AML-193 (cell line): ENCODE measurements around the gene SEZ6L2.
"Not testable (repeated sequence)": the region's sequence is repeated elsewhere in the genome, so short reads cannot be mapped to it uniquely, and the experiment has no call there.

Experiments used
- DNase-seq, 2 experiments: peaks; one replicate each; lab custom pipeline; 2025; lab: John Stamatoyannopoulos, UW

SEZ6L2 gene

GRCh38 chr16:29891525-29892457 lies 7.6 kb downstream of the SEZ6L2 start:
- peak in 1 of 2 experiments; percentile 21 for DNase-seq

- not testable (repeated sequence) for DNase-seq
Measured at GRCh38 chr16:29889372-29889771, 10.0 kb downstream of the SEZ6L2 start.

- DNase-seq: no peak
Measured at GRCh38 chr16:29883987-29884386, 15.4 kb downstream of the SEZ6L2 start.

GRCh38 chr16:29881050-29881449 lies 18.3 kb downstream of the SEZ6L2 start:
- no peak for DNase-seq

GRCh38 chr16:29878172-29878571 lies 21.2 kb downstream of the SEZ6L2 start:
- no peak for DNase-seq

- no peak for DNase-seq
Measured at GRCh38 chr16:29877266-29877961, 21.9 kb downstream of the SEZ6L2 start.

GRCh38 chr16:29876594-29877249 lies 22.6 kb downstream of the SEZ6L2 start:
- DNase-seq: no peak

- no peak for DNase-seq
Measured at GRCh38 chr16:29876217-29876593, 23.1 kb downstream of the SEZ6L2 start.

GRCh38 chr16:29875206-29875605 lies 24.1 kb downstream of the SEZ6L2 start:
- no peak for DNase-seq

GRCh38 chr16:29873319-29873718 lies 26.0 kb downstream of the SEZ6L2 start:
- no peak for DNase-seq

- DNase-seq: no peak
Measured at GRCh38 chr16:29871822-29872546, 27.4 kb downstream of the SEZ6L2 start.

- not testable (repeated sequence) for DNase-seq
Measured at GRCh38 chr16:29869067-29869466, 30.3 kb downstream of the SEZ6L2 start.

GRCh38 chr16:29868396-29869009 lies 30.8 kb downstream of the SEZ6L2 start:
- no peak for DNase-seq

- DNase-seq: no peak
Measured at GRCh38 chr16:29864205-29864604, 35.1 kb downstream of the SEZ6L2 start.

GRCh38 chr16:29863669-29863984 lies 35.7 kb downstream of the SEZ6L2 start:
- no peak for DNase-seq

- peak; percentile 90 to 93 for DNase-seq
Measured at GRCh38 chr16:29862884-29863668, 36.3 kb downstream of the SEZ6L2 start, which contains the start of gene CDIPT. Gene CDIPT (minus strand): TSS chr16:29863226. CDS start chr16:29862857, 369 bp downstream.

GRCh38 chr16:29862383-29862883 lies 36.9 kb downstream of the SEZ6L2 start:
- peak in 1 of 2 experiments; percentile 1 for DNase-seq

- no peak for DNase-seq
Measured at GRCh38 chr16:29860218-29860617, 39.1 kb downstream of the SEZ6L2 start.

GRCh38 chr16:29858974-29859373 lies 40.4 kb downstream of the SEZ6L2 start:
- DNase-seq: no peak

GRCh38 chr16:29858149-29858849 lies 41.1 kb downstream of the SEZ6L2 start:
- DNase-seq: no peak
